HG02610 (cell line): ENCODE results near the gene CSE1L.
"Not testable (repeated sequence)": the region's sequence is repeated elsewhere in the genome, so short reads cannot be mapped to it uniquely, and the experiment has no call there.

ENCODE experiments used
- ATAC-seq: cut with Tn5 transposase; IDR thresholded peaks from one replicate; pipeline ENCODE4 v1.9.1; 2021; ENCODE audit warnings: mild to moderate bottlenecking, moderate library complexity; ENCODE audit not compliant: unreplicated experiment

Gene CSE1L

GRCh38 chr20:49122920-49123319 is 76.8 kb downstream of the CSE1L start:
- no peak for ATAC-seq

DNA sequence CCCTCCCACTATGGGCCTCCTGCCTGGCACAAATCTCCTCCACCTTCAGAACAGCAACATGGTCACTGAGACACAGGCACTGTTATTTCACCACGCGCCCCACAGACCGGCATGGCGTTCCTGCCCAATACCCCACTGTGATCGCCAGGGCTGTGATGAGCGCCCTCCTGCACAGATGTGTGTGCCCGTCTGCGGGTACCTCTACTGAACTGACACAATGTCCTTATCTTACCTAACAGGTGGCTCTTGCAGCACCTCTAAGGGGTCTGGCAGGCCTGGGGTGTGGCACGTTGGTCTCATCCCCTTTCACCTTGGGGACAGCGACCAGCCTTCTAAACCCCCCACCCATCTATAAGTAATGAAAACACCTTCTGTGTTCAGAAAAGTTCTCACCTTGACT is 77.9 kb downstream of the CSE1L start:
- no peak for ATAC-seq

- no peak for ATAC-seq
Observed at GRCh38 chr20:49132995-49133478, 86.9 kb downstream of the CSE1L start.

DNA sequence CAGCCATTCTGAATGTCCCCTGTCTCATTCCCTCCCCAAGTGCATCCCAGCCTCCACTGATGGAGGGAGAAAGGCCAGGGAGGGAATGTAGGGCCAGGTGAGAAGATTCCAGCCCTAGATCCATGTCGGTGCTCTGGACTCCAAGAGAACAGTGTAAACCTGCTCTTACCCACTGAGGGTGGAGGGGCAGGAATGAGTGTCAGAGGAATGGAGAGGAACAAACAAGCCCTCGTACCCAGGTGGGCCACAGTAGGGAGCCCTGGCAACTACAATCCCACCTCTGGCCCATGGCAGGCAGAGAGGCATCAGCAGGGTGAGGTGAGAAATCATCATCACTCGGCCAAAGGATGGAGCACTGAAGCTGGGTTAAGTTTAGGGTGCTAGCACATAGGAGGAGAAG is 87.5 kb downstream of the CSE1L start:
- ATAC-seq = no peak

DNA sequence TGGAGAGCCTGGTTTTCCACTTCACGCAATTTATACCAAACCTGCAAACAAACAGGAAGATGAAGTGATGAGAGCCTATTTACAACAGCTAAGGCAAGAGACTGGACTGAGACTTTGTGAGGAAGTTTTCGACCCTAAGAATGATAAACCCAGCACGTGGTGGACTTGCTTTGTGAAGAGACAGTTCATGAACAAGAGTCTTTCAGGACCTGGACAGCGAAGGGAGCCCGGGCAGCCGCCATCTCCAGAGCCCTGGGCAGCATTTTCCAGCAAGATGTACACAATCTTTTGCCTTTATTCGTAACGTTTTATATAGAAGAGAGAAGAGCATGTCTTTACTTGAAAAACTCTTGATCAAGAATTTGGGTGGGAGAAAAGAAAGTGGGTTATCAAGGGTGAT is 88.7 kb downstream of the CSE1L start:
- not testable (repeated sequence) for ATAC-seq

- no peak for ATAC-seq
Observed at GRCh38 chr20:49136817-49137571, 90.9 kb downstream of the CSE1L start.

- no peak for ATAC-seq
Observed at GRCh38 chr20:49138431-49138830, 92.3 kb downstream of the CSE1L start.

GRCh38 chr20:49140411-49140810 is 94.3 kb downstream of the CSE1L start:
- no peak for ATAC-seq

DNA sequence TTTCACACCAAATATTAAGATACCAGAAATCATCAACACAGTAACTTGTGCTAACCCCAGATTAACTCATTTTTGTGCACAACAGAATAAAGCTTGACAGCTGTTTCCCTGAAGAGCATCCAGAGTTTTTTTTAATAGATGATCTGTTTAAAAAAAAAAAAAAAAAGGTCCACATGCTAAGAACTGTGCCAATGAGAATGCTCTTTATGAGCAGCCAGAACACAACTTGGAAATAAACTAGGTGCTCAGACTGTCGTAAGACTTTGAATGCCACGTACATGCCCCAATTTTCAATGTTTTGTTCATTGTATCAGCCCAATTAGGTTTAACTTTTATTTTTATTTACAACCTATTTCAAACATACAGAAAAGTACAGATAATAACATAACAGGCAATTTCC is 94.7 kb downstream of the CSE1L start:
- ATAC-seq = no peak
